Neural progenitor cell (in vitro differentiated cells): ENCODE results near the gene REG3G.

Source experiments
- EZH2 ChIP-seq: fragments of 200-600 bp; sonication (generic); IDR thresholded peaks from 2 replicates; pipeline ENCODE4 v1.6.1; 2017; ENCODE audit warnings: antibody characterized with exemption, mild to moderate bottlenecking, moderate library complexity
- EZH2phosphoT487 ChIP-seq: fragments of 200-600 bp; sonication (generic); IDR thresholded peaks from 2 replicates; pipeline ENCODE4 v1.6.1; 2017; ENCODE audit warnings: antibody characterized with exemption
- TF ChIP-seq, protein P1 (sequence below): fragments of 200-600 bp; sonication (generic); IDR thresholded peaks from 2 replicates; pipeline ENCODE4 v1.5.1; 2017; ENCODE audit warnings: antibody characterized with exemption, mild to moderate bottlenecking

DNA sequence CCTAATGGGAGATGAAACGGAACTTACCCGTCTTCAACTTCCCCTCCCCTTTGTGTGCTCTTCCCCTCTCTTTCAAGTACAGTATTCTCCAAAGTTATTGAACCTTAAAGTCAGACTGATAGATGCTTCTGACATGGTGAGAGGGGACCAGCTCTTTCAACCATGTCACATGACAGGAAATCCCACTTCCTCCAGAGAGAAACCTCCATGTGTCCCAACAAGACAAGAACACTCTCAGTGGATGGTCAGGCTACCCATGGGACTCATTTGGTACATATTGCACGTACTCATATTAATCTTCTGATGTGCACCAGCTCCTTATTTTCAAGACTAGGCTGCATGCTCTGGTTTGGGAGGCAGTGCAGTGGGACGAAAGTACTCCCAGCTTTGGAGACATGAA lies 44.6 kb upstream of the REG3G start:
- TF ChIP-seq, protein P1, sequence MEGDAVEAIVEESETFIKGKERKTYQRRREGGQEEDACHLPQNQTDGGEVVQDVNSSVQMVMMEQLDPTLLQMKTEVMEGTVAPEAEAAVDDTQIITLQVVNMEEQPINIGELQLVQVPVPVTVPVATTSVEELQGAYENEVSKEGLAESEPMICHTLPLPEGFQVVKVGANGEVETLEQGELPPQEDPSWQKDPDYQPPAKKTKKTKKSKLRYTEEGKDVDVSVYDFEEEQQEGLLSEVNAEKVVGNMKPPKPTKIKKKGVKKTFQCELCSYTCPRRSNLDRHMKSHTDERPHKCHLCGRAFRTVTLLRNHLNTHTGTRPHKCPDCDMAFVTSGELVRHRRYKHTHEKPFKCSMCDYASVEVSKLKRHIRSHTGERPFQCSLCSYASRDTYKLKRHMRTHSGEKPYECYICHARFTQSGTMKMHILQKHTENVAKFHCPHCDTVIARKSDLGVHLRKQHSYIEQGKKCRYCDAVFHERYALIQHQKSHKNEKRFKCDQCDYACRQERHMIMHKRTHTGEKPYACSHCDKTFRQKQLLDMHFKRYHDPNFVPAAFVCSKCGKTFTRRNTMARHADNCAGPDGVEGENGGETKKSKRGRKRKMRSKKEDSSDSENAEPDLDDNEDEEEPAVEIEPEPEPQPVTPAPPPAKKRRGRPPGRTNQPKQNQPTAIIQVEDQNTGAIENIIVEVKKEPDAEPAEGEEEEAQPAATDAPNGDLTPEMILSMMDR, result no peak
- TF ChIP-seq EZH2phosphoT487 (no peak), EZH2 (no peak)
